ENCODE measurements around the gene GDI1. TPM values are rescaled to one million over a fixed set of nuclear protein-coding genes. Genes with fewer than 3 reads are reported as not detected.

The GDI1 gene
- total and polyA plus RNA-seq, 10 of the 15 experiments (the other 5 are each of a cell fraction or from before 2014, with no cell fraction given) = 0.92 to 102 (median 49.6) TPM

DNA sequence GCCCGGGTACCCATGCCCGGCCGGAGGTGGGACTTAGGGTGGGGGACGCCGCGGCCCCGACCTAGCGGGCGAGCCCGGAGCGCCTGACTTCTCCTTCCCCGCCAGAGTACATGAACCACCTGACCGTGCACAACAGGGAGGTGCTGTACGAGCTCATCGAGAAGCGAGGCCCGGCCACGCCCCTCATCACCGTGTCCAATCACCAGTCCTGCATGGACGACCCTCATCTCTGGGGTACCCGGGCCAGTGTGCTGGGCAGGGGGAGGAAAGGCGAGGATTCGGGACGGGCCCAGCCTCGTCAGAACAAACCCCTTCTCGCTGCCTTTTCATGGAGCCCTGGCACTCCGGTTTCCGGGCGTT, 25.0 kb upstream of the GDI1 start (continued):
- TF ChIP-seq, protein P1, sequence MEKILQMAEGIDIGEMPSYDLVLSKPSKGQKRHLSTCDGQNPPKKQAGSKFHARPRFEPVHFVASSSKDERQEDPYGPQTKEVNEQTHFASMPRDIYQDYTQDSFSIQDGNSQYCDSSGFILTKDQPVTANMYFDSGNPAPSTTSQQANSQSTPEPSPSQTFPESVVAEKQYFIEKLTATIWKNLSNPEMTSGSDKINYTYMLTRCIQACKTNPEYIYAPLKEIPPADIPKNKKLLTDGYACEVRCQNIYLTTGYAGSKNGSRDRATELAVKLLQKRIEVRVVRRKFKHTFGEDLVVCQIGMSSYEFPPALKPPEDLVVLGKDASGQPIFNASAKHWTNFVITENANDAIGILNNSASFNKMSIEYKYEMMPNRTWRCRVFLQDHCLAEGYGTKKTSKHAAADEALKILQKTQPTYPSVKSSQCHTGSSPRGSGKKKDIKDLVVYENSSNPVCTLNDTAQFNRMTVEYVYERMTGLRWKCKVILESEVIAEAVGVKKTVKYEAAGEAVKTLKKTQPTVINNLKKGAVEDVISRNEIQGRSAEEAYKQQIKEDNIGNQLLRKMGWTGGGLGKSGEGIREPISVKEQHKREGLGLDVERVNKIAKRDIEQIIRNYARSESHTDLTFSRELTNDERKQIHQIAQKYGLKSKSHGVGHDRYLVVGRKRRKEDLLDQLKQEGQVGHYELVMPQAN (conservative IDR thresholded peaks at IDR 0.05) = no peak
- TF ChIP-seq, protein P2, sequence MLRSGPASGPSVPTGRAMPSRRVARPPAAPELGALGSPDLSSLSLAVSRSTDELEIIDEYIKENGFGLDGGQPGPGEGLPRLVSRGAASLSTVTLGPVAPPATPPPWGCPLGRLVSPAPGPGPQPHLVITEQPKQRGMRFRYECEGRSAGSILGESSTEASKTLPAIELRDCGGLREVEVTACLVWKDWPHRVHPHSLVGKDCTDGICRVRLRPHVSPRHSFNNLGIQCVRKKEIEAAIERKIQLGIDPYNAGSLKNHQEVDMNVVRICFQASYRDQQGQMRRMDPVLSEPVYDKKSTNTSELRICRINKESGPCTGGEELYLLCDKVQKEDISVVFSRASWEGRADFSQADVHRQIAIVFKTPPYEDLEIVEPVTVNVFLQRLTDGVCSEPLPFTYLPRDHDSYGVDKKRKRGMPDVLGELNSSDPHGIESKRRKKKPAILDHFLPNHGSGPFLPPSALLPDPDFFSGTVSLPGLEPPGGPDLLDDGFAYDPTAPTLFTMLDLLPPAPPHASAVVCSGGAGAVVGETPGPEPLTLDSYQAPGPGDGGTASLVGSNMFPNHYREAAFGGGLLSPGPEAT (IDR thresholded peaks at IDR 0.05; ENCODE audit: low read depth) = no peak
- TF ChIP-seq KAT2A (conservative IDR thresholded peaks at IDR 0.05; ENCODE audit: control insufficient read depth, low read depth, low read length) (no peak), NFIC (IDR thresholded peaks at IDR 0.05; ENCODE audit: low read depth, low read length) (no peak), MTA2 (IDR thresholded peaks at IDR 0.05; ENCODE audit: low read depth) (no peak), GATAD2B (conservative IDR thresholded peaks at IDR 0.05; ENCODE audit: low read depth) (no peak), NR2C1 (IDR thresholded peaks at IDR 0.05) (no peak), RELA (IDR thresholded peaks at IDR 0.05; ENCODE audit: borderline replicate concordance, partially characterized antibody) (no peak), FOS (IDR thresholded peaks at IDR 0.05; ENCODE audit: borderline replicate concordance, extremely low read depth, insufficient read length) (no peak), ZZZ3 (IDR thresholded peaks at IDR 0.05; ENCODE audit: control insufficient read depth, insufficient read length, low read depth) (no peak), BACH1 (IDR thresholded peaks at IDR 0.05; ENCODE audit: borderline replicate concordance) (no peak), CBX3 (IDR thresholded peaks at IDR 0.05; ENCODE audit: borderline replicate concordance, low read depth) (no peak), NFYB (IDR thresholded peaks at IDR 0.05; ENCODE audit: insufficient read depth, low read depth, low read length) (peak; percentile 18; the same call in 1 of the 2 replicates), NRF1 (conservative IDR thresholded peaks at IDR 0.05; ENCODE audit: low read depth, low read length) (no peak), SRF (IDR thresholded peaks at IDR 0.05; ENCODE audit: low read depth in 2 of 2, low read length in 2 of 2) (no peak), BHLHE40 (IDR thresholded peaks at IDR 0.05; ENCODE audit: borderline replicate concordance in 1 of 2, low read depth in 2 of 2, low read length in 1 of 2) (peak in 1 of 2 experiments; percentile 38; a peak in 1 of 4 replicates)
- TF ChIP-seq, protein P3, sequence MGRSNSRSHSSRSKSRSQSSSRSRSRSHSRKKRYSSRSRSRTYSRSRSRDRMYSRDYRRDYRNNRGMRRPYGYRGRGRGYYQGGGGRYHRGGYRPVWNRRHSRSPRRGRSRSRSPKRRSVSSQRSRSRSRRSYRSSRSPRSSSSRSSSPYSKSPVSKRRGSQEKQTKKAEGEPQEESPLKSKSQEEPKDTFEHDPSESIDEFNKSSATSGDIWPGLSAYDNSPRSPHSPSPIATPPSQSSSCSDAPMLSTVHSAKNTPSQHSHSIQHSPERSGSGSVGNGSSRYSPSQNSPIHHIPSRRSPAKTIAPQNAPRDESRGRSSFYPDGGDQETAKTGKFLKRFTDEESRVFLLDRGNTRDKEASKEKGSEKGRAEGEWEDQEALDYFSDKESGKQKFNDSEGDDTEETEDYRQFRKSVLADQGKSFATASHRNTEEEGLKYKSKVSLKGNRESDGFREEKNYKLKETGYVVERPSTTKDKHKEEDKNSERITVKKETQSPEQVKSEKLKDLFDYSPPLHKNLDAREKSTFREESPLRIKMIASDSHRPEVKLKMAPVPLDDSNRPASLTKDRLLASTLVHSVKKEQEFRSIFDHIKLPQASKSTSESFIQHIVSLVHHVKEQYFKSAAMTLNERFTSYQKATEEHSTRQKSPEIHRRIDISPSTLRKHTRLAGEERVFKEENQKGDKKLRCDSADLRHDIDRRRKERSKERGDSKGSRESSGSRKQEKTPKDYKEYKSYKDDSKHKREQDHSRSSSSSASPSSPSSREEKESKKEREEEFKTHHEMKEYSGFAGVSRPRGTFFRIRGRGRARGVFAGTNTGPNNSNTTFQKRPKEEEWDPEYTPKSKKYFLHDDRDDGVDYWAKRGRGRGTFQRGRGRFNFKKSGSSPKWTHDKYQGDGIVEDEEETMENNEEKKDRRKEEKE (IDR thresholded peaks at IDR 0.05) = no peak
- TF ChIP-seq, protein P4, sequence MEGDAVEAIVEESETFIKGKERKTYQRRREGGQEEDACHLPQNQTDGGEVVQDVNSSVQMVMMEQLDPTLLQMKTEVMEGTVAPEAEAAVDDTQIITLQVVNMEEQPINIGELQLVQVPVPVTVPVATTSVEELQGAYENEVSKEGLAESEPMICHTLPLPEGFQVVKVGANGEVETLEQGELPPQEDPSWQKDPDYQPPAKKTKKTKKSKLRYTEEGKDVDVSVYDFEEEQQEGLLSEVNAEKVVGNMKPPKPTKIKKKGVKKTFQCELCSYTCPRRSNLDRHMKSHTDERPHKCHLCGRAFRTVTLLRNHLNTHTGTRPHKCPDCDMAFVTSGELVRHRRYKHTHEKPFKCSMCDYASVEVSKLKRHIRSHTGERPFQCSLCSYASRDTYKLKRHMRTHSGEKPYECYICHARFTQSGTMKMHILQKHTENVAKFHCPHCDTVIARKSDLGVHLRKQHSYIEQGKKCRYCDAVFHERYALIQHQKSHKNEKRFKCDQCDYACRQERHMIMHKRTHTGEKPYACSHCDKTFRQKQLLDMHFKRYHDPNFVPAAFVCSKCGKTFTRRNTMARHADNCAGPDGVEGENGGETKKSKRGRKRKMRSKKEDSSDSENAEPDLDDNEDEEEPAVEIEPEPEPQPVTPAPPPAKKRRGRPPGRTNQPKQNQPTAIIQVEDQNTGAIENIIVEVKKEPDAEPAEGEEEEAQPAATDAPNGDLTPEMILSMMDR (IDR thresholded peaks at IDR 0.05 in 2 of 3, conservative IDR thresholded peaks at IDR 0.05 in 1 of 3; ENCODE audit: control insufficient read depth in 2 of 3, extremely low read depth in 1 of 3, insufficient read depth in 1 of 3, low read depth in 3 of 3, low read length in 3 of 3) = no peak
- TF ChIP-seq, protein P5, sequence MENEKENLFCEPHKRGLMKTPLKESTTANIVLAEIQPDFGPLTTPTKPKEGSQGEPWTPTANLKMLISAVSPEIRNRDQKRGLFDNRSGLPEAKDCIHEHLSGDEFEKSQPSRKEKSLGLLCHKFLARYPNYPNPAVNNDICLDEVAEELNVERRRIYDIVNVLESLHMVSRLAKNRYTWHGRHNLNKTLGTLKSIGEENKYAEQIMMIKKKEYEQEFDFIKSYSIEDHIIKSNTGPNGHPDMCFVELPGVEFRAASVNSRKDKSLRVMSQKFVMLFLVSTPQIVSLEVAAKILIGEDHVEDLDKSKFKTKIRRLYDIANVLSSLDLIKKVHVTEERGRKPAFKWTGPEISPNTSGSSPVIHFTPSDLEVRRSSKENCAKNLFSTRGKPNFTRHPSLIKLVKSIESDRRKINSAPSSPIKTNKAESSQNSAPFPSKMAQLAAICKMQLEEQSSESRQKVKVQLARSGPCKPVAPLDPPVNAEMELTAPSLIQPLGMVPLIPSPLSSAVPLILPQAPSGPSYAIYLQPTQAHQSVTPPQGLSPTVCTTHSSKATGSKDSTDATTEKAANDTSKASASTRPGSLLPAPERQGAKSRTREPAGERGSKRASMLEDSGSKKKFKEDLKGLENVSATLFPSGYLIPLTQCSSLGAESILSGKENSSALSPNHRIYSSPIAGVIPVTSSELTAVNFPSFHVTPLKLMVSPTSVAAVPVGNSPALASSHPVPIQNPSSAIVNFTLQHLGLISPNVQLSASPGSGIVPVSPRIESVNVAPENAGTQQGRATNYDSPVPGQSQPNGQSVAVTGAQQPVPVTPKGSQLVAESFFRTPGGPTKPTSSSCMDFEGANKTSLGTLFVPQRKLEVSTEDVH (IDR thresholded peaks at IDR 0.05; ENCODE audit: low read depth, partially characterized antibody) = no peak
